Fibroblast of lung (primary cell): ENCODE results near the gene EPHB2.

Experiments used
- CTCF ChIP-seq, 2 donors: IDR thresholded peaks in 1 of 2; conservative IDR thresholded peaks in 1 of 2; 1 replicate in 1 of 2; 2 replicates in 1 of 2; pipeline ENCODE4 v1.5.1; 2011 to 2012; ENCODE audit warnings: low read length in 2 of 2, control low read depth in 1 of 2, inconsistent platforms in 1 of 2, low read depth in 1 of 2, mild to moderate bottlenecking in 1 of 2
- EZH2 ChIP-seq: IDR thresholded peaks from 2 replicates; pipeline ENCODE4 v1.5.1; 2012; ENCODE audit warnings: low read length, control low read depth, mild to moderate bottlenecking; ENCODE audit errors: missing control alignments

- TF ChIP-seq EZH2: no peak
- no peak for TF ChIP-seq CTCF (conservative IDR thresholded peaks at IDR 0.05 in 1 of 2, IDR thresholded peaks at IDR 0.05 in 1 of 2; ENCODE audit: low read depth in 1 of 2, low read length in 2 of 2)
Observed at GRCh38 chr1:22699681-22700520, 10.7 kb upstream of the EPHB2 start.
